Small intestine (tissue), 7 donors: Measurements from ENCODE around the gene PDIA3. TPM values are rescaled to one million over a fixed set of nuclear protein-coding genes. Genes with fewer than 3 reads are reported as not detected.

Source experiments
- DNase-seq, 2 donors: peaks; one replicate each; pipeline versions ENCODE4 v3.0.0 to v3.0.0-alpha.2; 2013
- FAIRE-seq: peaks from 2 replicates; lab custom pipeline; 2012; peaks lifted over from hg19 to GRCh38; lab: Jason Lieb, UNC
- H3K27ac ChIP-seq, 3 donors: one replicate each; pipeline ENCODE4 v1.5.1; 2013; ENCODE audit warnings: low read length in 2 of 3, mild to moderate bottlenecking in 2 of 3, control low read depth in 1 of 3, inconsistent platforms in 1 of 3, low read depth in 1 of 3, moderate library complexity in 1 of 3
- H3K27me3 ChIP-seq, 3 donors: one replicate each; pipeline ENCODE4 v1.6.1; 2013; ENCODE audit warnings: low read length in 3 of 3, inconsistent platforms in 1 of 3; ENCODE audit not compliant: control insufficient read depth in 3 of 3, insufficient read depth in 3 of 3
- H3K36me3 ChIP-seq, 3 donors: one replicate each; pipeline ENCODE4 v1.6.1; 2013; ENCODE audit warnings: low read length in 3 of 3, inconsistent platforms in 1 of 3, low read depth in 1 of 3, mild to moderate bottlenecking in 1 of 3, moderate library complexity in 1 of 3; ENCODE audit not compliant: control insufficient read depth in 3 of 3, insufficient read depth in 2 of 3
- H3K4me1 ChIP-seq, 3 donors: one replicate each; pipeline ENCODE4 v1.6.1; 2013; ENCODE audit warnings: low read length in 2 of 3, inconsistent platforms in 1 of 3, low read depth in 1 of 3, mild to moderate bottlenecking in 1 of 3, moderate library complexity in 1 of 3; ENCODE audit not compliant: control insufficient read depth in 3 of 3, insufficient read depth in 2 of 3
- H3K4me3 ChIP-seq, 3 donors: one replicate each; pipeline ENCODE4 v1.5.1; 2013; ENCODE audit warnings: low read length in 3 of 3, control low read depth in 1 of 3, inconsistent platforms in 1 of 3, low read depth in 1 of 3, mild to moderate bottlenecking in 1 of 3, moderate library complexity in 1 of 3
- H3K9me3 ChIP-seq, 2 donors: one replicate each; pipeline ENCODE4 v1.6.1; 2013; ENCODE audit warnings: low read depth in 1 of 2, low read length in 1 of 2; ENCODE audit not compliant: control insufficient read depth in 2 of 2, insufficient read depth in 1 of 2
- WGBS, 3 donors: extraction: QIAGEN DNeasy Blood & Tissue Kit; methylation state at CpG; one replicate each; pipeline ENCODE4 v1.1.7; 2013; 5-methylcytosine and 5-hydroxymethylcytosine counted together
- polyA plus RNA-seq, 4 donors: library from polyadenylated mRNA; stranded (reverse) in 3 of 4; unstranded in 1 of 4; fragments of 200-250 nt in 3 of 4; fragments of 120-200 nt in 1 of 4; gene quantifications; one replicate each; pipeline versions ENCODE4 v1.2.1 to v1.2.3, GENCODE V29; 2013
- donor health status: healthy with polysubstance abuse.
- donor health status: control.
- donor health status: control.
- donor health status: Bipolar disorder and iron deficiency.
- donor health status: healthy.

The PDIA3 gene
- polyA plus RNA-seq, 4 donors, result 141 to 614 (median 317) TPM

DNA sequence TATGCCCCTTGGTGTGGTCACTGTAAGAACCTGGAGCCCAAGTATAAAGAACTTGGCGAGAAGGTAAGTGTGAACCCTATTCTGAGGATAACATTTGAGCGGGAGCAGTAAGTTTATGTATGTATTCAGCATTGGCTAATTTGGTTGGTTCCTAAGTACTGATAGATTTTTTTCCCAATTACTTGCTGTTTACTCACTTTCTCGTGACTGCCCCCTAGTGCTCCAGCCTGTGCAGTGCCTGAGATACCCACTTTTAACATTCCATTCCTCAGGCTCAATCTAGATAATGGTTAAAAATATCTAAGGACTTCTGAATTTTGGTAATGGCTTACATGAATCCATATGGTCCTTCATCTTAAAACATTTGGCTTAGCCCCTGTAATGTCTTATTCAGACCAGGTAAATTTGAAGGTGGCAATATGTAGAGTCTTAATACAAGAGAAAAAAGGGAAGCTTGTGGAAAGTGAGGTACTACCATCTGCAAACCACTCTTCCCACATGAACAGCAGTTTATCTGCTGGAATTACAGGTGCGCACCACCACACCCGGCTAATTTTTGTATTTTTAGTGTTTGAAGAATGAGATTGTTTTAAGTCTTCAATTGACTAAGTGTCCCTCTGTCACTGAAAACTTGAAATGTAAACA is 23.5 kb downstream of the PDIA3 start:
- Histone ChIP-seq H3K27me3 (no peaks in the 10 kb centered on the region), H3K27ac (no peak overlapping the region), H3K4me3 (no peak overlapping the region), H3K4me1 (peaks cover 0 to under 1% (median 0%) of the 10 kb centered on the region in 3 donors), H3K36me3 (peaks cover 20 to 49% (median 46%) of the 10 kb centered on the region in 3 donors), H3K9me3 (no peaks in the 10 kb centered on the region)
- DNase-seq (peak; percentile 45 to 67), FAIRE-seq (no peak)
- WGBS, 3 donors, result 61 to 72% (median 65%) methylated on average over 5 of the region's 5 CpGs

DNA sequence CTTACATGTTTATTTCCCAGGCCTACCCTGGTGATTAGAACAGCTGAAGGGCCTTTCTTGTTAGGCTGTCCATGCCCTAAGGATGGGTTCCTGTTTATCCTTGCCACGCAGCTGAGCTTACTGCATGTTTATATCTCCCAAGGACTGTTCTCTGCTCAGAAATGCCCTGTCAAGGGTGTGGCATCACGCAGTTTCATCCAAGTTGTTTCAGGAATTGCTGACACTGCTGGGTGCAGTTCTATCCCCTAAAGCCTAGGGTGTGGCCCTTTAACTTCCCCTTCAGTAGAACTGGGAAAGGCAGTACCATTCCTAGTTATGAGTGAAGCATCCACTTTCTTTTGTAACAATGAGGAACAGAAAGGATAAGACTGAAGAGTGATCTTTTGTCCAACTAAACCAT is 25.6 kb downstream of the PDIA3 start:
- 42 to 50% (median 50%) methylated on average over 2 of the region's 2 CpGs for WGBS, 3 donors
- Histone ChIP-seq H3K36me3 (peaks cover 10 to 49% (median 33%) of the 10 kb centered on the region in 3 donors), H3K27ac (peak overlapping the region in 1 of 3 donors; percentile 3), H3K27me3 (no peaks in the 10 kb centered on the region), H3K9me3 (no peaks in the 10 kb centered on the region), H3K4me1 (peaks cover 0 to 11% (median 0%) of the 10 kb centered on the region in 3 donors), H3K4me3 (no peak overlapping the region)
- no peak for FAIRE-seq
- peak in 1 of 2 donors; percentile 63 for DNase-seq

DNA sequence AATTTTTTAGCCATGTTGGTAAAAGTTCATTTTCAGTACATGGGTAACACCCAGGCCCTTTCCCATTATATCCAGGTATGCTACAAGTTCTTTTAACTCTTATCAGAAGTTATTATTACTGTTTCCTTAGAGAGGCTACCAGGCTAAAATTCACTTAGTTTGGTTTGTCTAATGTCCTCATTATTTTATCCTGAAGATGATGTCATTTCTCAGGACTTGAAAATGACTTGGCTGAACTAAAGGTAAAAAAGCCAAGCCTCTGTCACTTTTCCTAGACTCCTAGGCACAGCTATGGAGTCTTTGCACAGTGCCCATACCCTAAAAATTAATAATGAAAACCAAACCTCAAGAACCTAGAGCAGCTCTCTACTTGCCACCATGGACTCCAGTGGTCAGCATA is 26.4 kb downstream of the PDIA3 start:
- Histone ChIP-seq H3K36me3 (peaks cover 10 to 41% (median 31%) of the 10 kb centered on the region in 3 donors), H3K4me3 (no peak overlapping the region), H3K27me3 (no peaks in the 10 kb centered on the region), H3K27ac (no peak overlapping the region), H3K4me1 (peaks cover 0 to 13% (median 0%) of the 10 kb centered on the region in 3 donors), H3K9me3 (no peaks in the 10 kb centered on the region)
- DNase-seq (no peak), FAIRE-seq (no peak)

DNA sequence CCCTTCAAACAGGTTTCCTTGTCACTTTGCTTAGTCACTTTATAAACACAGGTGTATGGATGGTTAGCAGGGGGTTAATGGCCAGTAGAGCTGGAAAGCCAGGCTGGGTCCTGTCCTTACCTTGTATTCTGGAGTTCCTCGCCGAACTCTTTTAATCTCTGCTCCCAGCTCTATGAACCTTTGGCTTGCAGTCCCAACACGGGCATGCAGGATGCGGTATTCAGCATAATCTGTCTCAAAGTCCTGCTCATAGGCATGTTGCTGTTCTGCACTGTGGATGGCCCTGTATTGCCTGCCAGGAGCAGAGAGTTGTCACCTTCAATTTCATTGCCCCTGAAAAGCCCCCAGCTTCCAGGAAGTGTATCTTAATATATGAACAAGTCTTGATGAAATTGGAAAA is 27.8 kb downstream of the PDIA3 start:
- Histone ChIP-seq H3K27ac (no peak overlapping the region), H3K4me1 (peaks cover 0 to 15% (median 0%) of the 10 kb centered on the region in 3 donors), H3K9me3 (no peaks in the 10 kb centered on the region), H3K4me3 (no peak overlapping the region), H3K27me3 (no peaks in the 10 kb centered on the region), H3K36me3 (peaks cover 10 to 31% (median 22%) of the 10 kb centered on the region in 3 donors)
- FAIRE-seq, result no peak
- no peak for DNase-seq
- 67 to 73% (median 69%) methylated on average over 4 of the region's 4 CpGs for WGBS, 3 donors

DNA sequence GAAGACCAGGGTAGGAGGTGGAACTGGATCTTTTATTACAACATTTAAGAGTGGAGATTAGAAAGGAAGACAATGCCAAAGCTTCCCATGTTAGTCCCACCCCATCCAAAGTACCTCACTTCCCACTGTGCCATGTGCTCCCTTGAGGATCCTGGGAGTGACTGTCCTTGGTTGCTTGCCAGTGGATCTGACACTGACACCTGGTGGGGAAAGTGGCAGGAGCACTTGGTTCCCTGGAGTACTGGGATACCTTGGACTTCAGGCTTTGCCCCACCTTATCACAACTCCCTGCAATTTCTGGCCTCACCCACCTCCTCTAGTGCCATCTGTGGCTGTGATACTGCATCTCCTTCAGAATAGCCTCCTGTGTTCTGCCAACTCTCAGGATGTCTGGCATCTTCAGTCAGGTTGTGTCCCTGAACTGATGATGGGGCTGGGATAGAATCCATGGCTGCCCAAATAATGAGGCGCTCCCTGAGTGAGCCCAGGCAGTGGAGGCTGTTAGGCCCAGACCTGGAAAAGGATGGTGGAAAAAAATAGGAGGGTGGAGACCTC is 29.2 kb downstream of the PDIA3 start:
- WGBS, 3 donors, result 33 to 75% (median 53%) methylated on average over 1 of the region's 1 CpG
- FAIRE-seq, result no peak
- peaks cover 0 to 15% (median 0%) of the 10 kb centered on the region in 3 donors for H3K4me1 ChIP-seq
- H3K27ac ChIP-seq, result peak overlapping the region; percentile 92 to 94 (median 93)
- peaks cover 6 to 26% (median 17%) of the 10 kb centered on the region in 3 donors for H3K36me3 ChIP-seq
- H3K9me3 ChIP-seq, result no peaks in the 10 kb centered on the region
- peak overlapping the region in 2 of 3 donors; percentile 74 to 84 for H3K4me3 ChIP-seq
- no peaks in the 10 kb centered on the region for H3K27me3 ChIP-seq
- peak; percentile 95 to 99 for DNase-seq

DNA sequence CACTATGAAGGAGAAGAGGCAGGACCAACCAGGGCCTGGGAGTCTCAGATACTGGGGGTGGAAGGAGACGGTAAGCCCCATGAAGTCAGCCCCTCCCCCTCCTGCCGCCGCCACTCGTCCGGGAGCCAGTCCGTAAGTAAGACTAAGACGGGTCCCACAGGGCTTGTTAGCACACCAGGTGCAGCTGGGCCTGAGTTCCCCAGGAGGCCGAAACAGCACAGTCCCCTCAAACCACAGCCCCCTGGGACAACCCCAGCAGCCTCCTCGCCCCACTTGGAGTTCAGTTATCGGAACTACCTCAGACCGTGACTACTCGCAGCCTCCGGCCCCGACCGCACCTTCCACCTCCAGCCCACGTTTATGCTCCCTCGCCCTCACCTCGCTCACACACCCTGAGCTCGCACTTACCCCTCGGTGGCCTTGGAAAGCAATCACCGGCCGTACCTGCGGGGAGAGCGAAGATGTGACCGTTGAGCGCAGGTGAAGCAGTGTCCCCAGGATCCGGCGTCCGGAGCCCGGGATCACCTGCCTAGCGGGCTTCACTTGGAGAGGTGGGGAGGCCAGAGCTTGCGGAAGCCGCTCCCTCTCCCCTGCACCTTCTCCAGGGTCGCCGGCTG is 30.0 kb downstream of the PDIA3 start:
- no peaks in the 10 kb centered on the region for H3K9me3 ChIP-seq
- peak; percentile 37 to 72 for DNase-seq
- peaks cover 0 to 15% (median 0%) of the 10 kb centered on the region in 3 donors for H3K4me1 ChIP-seq
- H3K27me3 ChIP-seq, result no peaks in the 10 kb centered on the region
- FAIRE-seq, result no peak
- H3K4me3 ChIP-seq, result peak overlapping the region; percentile 73 to 84 (median 74)
- H3K36me3 ChIP-seq, result peaks cover 3 to 23% (median 17%) of the 10 kb centered on the region in 3 donors
- H3K27ac ChIP-seq, result peak overlapping the region; percentile 92 to 94 (median 93)
- WGBS, 3 donors, result 5 to 24% (median 15%) methylated on average over 32 to 35 of the region's 35 CpGs

DNA sequence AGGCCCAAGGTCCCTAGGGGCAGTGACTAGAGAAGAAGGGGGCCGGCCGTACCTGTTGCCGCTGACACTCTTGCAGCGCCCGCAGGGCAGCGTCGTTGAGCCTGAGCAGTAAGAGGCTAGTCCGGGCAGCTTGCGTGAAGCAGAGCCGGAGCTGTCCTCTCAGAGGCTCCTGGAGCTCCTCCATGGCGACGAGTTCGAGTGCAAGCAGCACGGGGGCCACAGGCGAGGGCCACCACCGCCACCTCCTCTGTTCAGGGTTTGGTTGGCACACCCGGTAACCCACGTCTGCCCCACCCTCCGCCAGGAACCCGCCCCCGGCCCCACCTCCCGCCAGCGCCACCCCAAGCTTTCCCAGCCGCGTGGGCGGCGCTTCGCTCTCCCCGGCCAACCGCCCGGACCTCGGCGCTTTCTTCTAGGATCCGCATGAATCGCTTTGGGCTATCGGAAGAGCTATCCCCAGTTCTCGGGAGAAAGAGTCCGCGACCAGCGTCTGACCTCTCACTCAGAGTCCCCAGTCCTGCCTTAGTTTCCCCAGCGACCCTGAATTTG is 30.6 kb downstream of the PDIA3 start, which contains the start of gene ELL3:
TSS of gene ELL3 (minus strand) at position 249 of the 549 bp plus-strand sequence. CDS start at position 184, 65 bp downstream.
- H3K27me3 ChIP-seq, result no peaks in the 10 kb centered on the region
- WGBS, 3 donors, result 0 to 1% (median 1%) methylated on average over 31 to 41 of the region's 41 CpGs
- no peak for FAIRE-seq

More for the DNA sequence above, 30.6 kb downstream of the PDIA3 start, which contains the start of gene ELL3:
- H3K9me3 ChIP-seq, result no peaks in the 10 kb centered on the region
- peak; percentile 91 to 93 for DNase-seq
- peak within 1 kb of the TSS; percentile 73 to 84 (median 74) for H3K4me3 ChIP-seq
- peaks cover 0 to 15% (median 0%) of the 10 kb centered on the region in 3 donors for H3K4me1 ChIP-seq
- H3K36me3 ChIP-seq, result peaks cover 0 to 21% (median 15%) of the 10 kb centered on the region in 3 donors
- H3K27ac ChIP-seq, result peak within 1 kb of the TSS; percentile 92 to 94 (median 93)
